Anterior cingulate cortex (tissue), 58 donors: ENCODE measurements around the gene CPPED1.

Source experiments
- DNase-seq, 58 donors: peaks; one replicate each; lab custom pipeline; 2025; lab: John Stamatoyannopoulos, UW

The CPPED1 gene

DNA sequence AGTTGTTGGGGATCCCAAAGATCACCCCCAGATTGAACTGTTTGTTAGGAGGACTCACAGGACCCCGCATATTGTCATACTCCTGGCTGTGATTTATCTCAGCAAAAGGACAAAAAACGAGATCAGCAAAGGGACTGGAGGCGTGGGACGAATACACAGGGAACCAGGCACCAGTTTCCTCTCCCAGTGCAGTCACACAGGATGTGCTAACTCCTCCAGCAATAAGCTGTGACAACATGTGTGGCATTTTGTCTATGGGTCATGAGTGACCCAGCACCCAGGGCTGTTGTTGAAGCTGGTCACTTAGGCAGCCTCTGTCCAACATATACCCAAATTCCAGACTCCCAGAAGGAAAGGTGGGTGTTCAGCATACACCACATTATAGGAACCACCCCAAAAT, 60.9 kb downstream of the CPPED1 start:
- DNase-seq, result no peak

GRCh38 chr16:12740986-12741610, 62.6 kb downstream of the CPPED1 start:
- no peak for DNase-seq

GRCh38 chr16:12739738-12740137, 63.9 kb downstream of the CPPED1 start:
- no peak for DNase-seq

- DNase-seq, result no peak
These were observed 66.1 kb downstream of the CPPED1 start for GRCh38 chr16:12737563-12737962.

DNA sequence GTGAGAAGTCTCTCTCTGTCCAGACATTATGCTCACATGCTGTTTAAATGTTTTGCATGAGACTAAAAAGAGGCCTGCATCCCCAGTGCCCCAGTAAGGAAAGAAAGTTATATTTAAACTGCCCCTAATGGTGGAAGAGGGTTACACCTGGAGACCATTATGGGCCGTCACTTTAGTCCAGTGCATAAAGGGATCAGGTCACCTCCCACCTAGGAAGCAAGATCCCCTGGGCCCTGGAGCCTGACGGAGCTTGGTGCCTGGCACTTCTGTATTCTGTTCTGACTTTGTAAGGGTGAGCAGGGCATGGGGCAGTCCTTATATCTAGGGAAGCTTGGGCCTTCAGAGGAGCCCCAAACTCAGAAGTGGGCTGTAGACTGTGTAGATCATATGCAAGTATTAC, 67.9 kb downstream of the CPPED1 start:
- no peak for DNase-seq

GRCh38 chr16:12732600-12732999, 71.1 kb downstream of the CPPED1 start:
- no peak for DNase-seq

DNA sequence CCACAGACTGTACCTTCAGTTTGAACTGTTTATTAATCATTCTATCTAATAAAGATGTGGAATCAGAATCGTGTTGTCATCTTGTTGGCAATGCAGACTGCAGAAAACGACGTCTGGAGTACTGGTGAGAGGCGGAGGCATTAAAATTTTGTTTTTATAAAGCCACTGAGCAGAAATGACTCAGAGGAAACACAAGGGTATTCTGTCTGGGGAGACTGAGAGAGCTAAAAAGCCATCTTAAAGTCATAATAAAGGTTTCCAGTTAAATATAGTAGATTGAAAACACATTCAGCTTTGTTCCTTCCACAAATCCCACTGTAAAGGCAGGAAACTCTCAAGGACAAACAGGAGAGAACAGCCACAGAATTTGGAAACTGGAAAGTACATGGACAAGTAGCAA, 74.2 kb downstream of the CPPED1 start:
- DNase-seq, result no peak

GRCh38 chr16:12728469-12728868, 75.2 kb downstream of the CPPED1 start:
- DNase-seq, result no peak

GRCh38 chr16:12724226-12724625, 79.5 kb downstream of the CPPED1 start:
- DNase-seq, result no peak

- no peak for DNase-seq
These were observed 80.0 kb downstream of the CPPED1 start for GRCh38 chr16:12723681-12724080.

- no peak for DNase-seq
These were observed 81.8 kb downstream of the CPPED1 start for GRCh38 chr16:12721841-12722421.

DNA sequence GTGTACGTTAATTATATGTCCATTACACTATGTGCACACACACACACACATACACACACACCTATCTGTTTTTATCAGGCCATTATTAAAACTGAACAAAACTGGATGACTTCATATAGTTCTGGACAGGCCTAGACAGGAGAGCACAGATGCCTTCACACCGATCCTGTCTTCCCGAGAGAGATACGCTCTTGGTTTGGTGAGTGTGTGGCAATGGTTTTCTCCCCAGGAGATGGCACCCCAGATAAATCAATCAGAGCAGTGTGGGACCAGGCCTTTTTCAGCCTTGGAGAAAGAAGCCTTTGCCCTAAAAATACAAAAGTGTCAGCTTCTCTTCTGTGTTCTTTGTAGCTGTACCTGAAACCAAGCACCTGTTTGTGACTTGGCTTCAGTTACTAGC, 83.7 kb downstream of the CPPED1 start:
- DNase-seq, result peak in 20 of 58 donors; percentile 1 to 66 (median 16)

- DNase-seq, result no peak
These were observed 87.0 kb downstream of the CPPED1 start for GRCh38 chr16:12716658-12717057.

GRCh38 chr16:12709807-12710206, 93.9 kb downstream of the CPPED1 start:
- DNase-seq, result no peak

- no peak for DNase-seq
These were observed 95.4 kb downstream of the CPPED1 start for GRCh38 chr16:12708266-12708665.

- DNase-seq, result no peak
These were observed 97.1 kb downstream of the CPPED1 start for GRCh38 chr16:12706628-12707027.

GRCh38 chr16:12704492-12705111, 99.1 kb downstream of the CPPED1 start:
- no peak for DNase-seq

GRCh38 chr16:12703935-12704334, 99.8 kb downstream of the CPPED1 start:
- no peak for DNase-seq

DNA sequence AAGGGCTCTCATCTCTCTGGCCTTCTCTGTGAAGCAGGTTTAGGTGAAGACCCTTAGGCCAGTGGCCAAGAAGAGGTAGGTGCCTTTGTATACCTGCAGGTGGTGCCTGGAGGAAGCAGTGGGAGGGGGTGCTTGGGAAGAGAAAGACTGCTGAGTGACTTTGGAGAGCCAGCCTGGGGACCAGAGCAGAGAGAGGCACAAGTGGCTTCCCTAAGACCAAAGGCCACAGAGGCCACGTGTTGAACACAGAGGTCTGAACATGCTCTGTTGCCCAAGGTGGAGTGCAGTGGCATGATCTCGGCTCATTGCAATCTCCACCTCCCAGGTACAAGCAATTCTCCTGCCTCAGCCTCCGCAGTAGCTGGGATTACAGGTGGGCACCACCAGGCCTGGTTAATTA, 103.5 kb downstream of the CPPED1 start:
- DNase-seq, result no peak

DNA sequence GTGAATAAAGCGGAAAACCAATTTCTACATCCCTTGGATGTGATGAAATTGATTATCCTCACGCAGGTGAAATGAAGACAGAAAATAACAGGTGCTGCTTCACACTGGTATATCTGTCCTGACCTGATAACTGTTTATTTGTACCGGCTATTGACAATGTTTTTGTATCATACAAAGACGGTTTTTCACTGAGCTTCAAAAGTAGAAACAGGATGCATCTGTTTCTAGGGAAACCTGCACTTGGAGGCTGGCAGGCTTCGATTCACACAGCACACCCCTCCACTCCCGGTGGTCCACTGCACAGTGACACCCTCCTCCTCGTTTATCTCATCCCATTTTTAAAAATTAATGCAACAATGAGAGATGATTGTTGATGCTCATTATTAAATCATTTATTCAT, 104.5 kb downstream of the CPPED1 start:
- no peak for DNase-seq

DNA sequence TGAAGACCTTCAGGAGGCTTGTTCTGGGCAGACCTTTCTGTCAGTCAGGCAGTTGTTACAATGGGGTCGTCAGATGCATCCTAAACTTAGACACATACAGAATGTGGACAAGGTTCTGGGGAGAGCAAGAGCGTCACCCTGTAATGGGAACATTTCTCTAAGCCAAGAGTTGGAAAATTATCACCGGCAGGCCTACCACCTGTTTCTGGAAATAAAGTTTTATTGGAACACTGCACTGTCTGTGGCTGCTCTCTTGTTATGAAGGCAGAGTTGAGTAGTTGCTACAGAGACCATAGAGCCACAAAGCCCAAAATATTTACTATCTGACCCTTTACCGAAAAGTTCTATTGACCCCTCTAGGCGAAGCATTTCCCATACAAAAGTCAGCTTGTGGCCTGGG, 106.2 kb downstream of the CPPED1 start:
- DNase-seq, result no peak

DNA sequence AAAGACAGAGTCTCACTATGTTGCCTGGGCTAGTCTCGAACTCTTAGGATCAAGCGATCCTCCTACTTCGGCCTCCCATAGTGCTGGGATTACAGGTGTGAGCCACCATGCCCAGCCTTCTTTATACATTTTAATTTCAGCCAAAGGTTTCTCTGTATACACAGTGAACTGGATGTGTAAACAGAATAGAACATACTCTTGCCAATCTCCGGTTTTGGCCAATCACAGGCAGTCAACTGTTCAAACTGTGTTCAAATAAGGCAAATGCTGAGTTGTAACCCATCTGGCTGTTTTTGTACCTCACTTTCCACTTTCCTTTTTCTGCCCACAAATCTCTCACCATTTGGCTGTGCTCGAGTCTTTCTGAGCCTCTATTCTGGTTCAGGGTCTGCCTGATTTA, 108.2 kb downstream of the CPPED1 start:
- DNase-seq, result no peak
